Smooth muscle cell of trachea (primary cell): ENCODE data around the gene FRMD3. TPM values are rescaled to one million over a fixed set of nuclear protein-coding genes. Genes with fewer than 3 reads are reported as not detected.

Source experiments
- total RNA-seq: library from RNA; depleted of rRNA; stranded (reverse); fragments of >200 nt; gene quantifications from 2 replicates; pipeline ENCODE4 v1.2.1, GENCODE V29; 2014

Gene FRMD3
- total RNA-seq, result 0.44 and 1.2 TPM in 2 replicates

DNA sequence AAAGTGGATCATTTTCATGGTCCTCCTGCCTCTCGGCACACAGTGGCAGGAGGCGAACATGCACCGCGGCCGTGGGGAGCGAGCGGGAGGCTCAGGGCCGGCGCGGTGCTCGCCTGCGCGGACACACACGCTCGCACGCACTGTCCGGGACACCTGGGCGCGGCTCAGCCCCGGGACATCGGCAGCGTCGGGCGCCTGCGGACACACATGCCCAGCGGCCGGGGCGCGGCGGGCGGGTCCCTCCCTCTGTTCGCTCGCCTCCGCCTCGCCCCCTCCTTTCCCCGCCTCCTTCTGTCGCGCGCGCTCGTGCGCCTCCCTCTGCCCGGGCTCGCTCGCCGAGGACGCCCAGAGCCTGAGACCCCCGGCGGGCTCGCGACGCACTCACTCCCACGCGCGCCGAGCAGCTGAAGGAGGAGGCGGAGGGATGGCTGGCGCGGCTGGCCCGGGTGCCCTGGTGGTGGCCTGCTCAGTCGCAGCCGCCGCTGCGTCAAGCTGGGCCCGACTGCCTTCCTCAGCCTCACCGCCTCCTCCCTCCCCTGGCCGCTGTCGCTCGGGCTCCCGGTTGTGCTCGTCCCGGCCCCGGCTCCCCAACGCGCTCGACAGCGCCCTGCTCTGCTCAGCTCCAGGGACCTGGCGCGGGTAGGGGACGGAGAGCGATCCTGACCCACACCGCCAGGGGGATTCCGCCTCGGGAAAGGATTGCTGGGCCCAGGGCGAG, at the start of gene FRMD3:
Gene FRMD3 (minus strand): TSS at position 230 of the 718 bp plus-strand sequence. CDS start 170 bp downstream, at position 60.

Other genes with a start within 250 kb of the FRMD3 start
- gene IDNK, start 84.7 kb upstream of the FRMD3 start, total RNA-seq, result 4.8 and 12.4 TPM in 2 replicates
- 110 and 111 TPM in 2 replicates for gene UBQLN1, start 169.6 kb upstream of the FRMD3 start, total RNA-seq